ENCODE measurements around the gene GPR176.

DNA sequence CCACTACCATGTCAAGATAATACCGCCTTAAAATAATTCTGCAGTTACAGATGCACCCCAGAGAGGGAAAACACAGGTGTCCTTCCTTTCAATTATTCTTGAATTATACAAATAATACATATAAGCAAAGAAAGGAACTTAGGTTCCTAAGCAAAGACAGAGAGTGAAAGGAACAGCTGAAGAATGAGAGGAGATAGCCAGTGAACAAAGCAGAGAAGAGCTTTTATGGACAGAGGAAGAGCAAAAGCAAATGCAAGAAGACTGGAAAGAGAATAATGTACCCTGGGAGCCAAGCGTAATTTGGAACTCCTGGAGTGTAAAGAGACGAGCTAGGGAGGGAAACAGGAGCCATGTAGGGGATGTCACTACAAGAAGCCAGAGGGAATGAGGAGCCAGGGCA, 21.7 kb downstream of the GPR176 start:
- TF ChIP-seq, protein P1, sequence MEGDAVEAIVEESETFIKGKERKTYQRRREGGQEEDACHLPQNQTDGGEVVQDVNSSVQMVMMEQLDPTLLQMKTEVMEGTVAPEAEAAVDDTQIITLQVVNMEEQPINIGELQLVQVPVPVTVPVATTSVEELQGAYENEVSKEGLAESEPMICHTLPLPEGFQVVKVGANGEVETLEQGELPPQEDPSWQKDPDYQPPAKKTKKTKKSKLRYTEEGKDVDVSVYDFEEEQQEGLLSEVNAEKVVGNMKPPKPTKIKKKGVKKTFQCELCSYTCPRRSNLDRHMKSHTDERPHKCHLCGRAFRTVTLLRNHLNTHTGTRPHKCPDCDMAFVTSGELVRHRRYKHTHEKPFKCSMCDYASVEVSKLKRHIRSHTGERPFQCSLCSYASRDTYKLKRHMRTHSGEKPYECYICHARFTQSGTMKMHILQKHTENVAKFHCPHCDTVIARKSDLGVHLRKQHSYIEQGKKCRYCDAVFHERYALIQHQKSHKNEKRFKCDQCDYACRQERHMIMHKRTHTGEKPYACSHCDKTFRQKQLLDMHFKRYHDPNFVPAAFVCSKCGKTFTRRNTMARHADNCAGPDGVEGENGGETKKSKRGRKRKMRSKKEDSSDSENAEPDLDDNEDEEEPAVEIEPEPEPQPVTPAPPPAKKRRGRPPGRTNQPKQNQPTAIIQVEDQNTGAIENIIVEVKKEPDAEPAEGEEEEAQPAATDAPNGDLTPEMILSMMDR (IDR thresholded peaks at IDR 0.05; ENCODE audit: insufficient read depth, low read depth, low read length): no peak
- TF ChIP-seq EZH2 (IDR thresholded peaks at IDR 0.05; ENCODE audit: insufficient read depth, low read length): no peak

Measured in astrocyte (in vitro differentiated cells and primary cell).